Measurements from ENCODE around the gene SOX5.

Gene SOX5

GRCh38 chr12:23949348-23950209 lies at the start of gene SOX5:
Gene SOX5 (minus strand): TSS chr12:23949670. CDS start chr12:23949601, 69 bp downstream.
- peak; percentile 59 for DNase-seq

GRCh38 chr12:23987046-23987445 lies 37.6 kb upstream of the SOX5 start:
- DNase-seq: no peak

GRCh38 chr12:23980826-23981225 lies 31.4 kb upstream of the SOX5 start:
- no peak for DNase-seq

GRCh38 chr12:23964812-23965211 lies 15.3 kb upstream of the SOX5 start:
- no peak for DNase-seq

- DNase-seq: no peak
Measured at GRCh38 chr12:23959826-23960225, 10.4 kb upstream of the SOX5 start.

- DNase-seq: no peak
Measured at GRCh38 chr12:23954332-23954731, 4.9 kb upstream of the SOX5 start.

- peak; percentile 57 for DNase-seq
Measured at GRCh38 chr12:23952071-23952470, 2.6 kb upstream of the SOX5 start.

- DNase-seq: peak; percentile 42
Measured at GRCh38 chr12:23950775-23951451, 1.4 kb upstream of the SOX5 start.

- peak; percentile 45 for DNase-seq
Measured at GRCh38 chr12:23950210-23950774, 822 bp upstream of the SOX5 start.

- DNase-seq: peak; percentile 65
Measured at GRCh38 chr12:23948291-23948690, 1.2 kb downstream of the SOX5 start.

GRCh38 chr12:23947395-23947794 lies 2.1 kb downstream of the SOX5 start:
- no peak for DNase-seq

- no peak for DNase-seq
Measured at GRCh38 chr12:23945249-23945648, 4.2 kb downstream of the SOX5 start.

GRCh38 chr12:23944067-23944466 lies 5.4 kb downstream of the SOX5 start:
- no peak for DNase-seq

GRCh38 chr12:23942841-23943240 lies 6.6 kb downstream of the SOX5 start:
- no peak for DNase-seq

GRCh38 chr12:23941780-23942179 lies 7.7 kb downstream of the SOX5 start:
- DNase-seq: no peak

- no peak for DNase-seq
Measured at GRCh38 chr12:23938422-23938821, 11.0 kb downstream of the SOX5 start.

GRCh38 chr12:23931176-23931575 lies 18.3 kb downstream of the SOX5 start:
- DNase-seq: no peak

- no peak for DNase-seq
Measured at GRCh38 chr12:23930599-23930998, 18.9 kb downstream of the SOX5 start.

GRCh38 chr12:23929906-23930305 lies 19.6 kb downstream of the SOX5 start:
- no peak for DNase-seq

GRCh38 chr12:23927907-23928306 lies 21.6 kb downstream of the SOX5 start:
- DNase-seq: no peak

- DNase-seq: no peak
Measured at GRCh38 chr12:23921099-23921856, 28.2 kb downstream of the SOX5 start.

- DNase-seq: no peak
Measured at GRCh38 chr12:23911574-23911973, 37.9 kb downstream of the SOX5 start.

GRCh38 chr12:23909551-23909950 lies 39.9 kb downstream of the SOX5 start:
- DNase-seq: no peak

Measured in NCI-H2171 treated with DMSO at 0.1 percent for 48 hours (cell line).